LNCaP clone FGC (cell line): ENCODE measurements around the gene CNGA1.

ENCODE experiments used
- DNase-seq: peaks from one replicate; pipeline ENCODE4 v3.0.0-alpha.2; 2011; ENCODE audit warnings: low read depth
- H3K4me3 ChIP-seq: 2 replicates; pipeline ENCODE4 v1.5.1; 2011; ENCODE audit warnings: mild to moderate bottlenecking, low read depth, low read length, control low read depth
- TF ChIP-seq, protein P1 (sequence below): IDR thresholded peaks from 2 replicates; pipeline ENCODE4 v1.5.1; 2012; ENCODE audit warnings: mild to moderate bottlenecking; ENCODE audit not compliant: control insufficient read depth, insufficient read depth; ENCODE audit errors: extremely low read depth

Gene CNGA1

DNA sequence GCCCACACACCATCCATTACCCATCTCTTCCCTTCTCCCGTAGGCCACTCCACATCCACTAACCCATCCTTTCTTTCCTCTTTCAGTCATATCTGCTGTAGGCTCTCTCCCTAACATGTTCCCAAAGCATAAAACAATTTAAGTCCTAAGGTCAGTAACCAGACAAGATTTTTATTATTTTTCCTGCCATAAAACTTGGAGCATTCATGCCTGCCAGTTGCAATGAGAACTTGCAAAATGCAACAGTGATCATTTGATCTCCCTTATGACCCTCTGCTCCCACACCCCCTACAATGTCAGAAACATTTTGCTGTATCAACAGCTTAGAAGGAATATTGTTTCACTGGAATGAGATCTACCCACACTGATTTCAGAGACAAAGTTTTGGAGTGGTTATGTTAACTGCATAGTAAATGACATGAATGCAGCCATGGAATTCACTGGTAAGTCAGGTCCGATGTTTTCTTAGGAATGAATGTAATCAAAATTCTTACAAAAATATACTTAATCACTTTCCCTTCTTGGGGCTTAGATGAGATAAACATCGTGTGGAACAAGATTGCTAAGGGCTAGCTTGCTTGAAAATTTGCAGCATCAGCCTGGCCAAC lies 5.8 kb upstream of the CNGA1 start:
- TF ChIP-seq, protein P1, sequence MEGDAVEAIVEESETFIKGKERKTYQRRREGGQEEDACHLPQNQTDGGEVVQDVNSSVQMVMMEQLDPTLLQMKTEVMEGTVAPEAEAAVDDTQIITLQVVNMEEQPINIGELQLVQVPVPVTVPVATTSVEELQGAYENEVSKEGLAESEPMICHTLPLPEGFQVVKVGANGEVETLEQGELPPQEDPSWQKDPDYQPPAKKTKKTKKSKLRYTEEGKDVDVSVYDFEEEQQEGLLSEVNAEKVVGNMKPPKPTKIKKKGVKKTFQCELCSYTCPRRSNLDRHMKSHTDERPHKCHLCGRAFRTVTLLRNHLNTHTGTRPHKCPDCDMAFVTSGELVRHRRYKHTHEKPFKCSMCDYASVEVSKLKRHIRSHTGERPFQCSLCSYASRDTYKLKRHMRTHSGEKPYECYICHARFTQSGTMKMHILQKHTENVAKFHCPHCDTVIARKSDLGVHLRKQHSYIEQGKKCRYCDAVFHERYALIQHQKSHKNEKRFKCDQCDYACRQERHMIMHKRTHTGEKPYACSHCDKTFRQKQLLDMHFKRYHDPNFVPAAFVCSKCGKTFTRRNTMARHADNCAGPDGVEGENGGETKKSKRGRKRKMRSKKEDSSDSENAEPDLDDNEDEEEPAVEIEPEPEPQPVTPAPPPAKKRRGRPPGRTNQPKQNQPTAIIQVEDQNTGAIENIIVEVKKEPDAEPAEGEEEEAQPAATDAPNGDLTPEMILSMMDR: no peak
- DNase-seq: no peak
- no peak overlapping the region for H3K4me3 ChIP-seq

DNA sequence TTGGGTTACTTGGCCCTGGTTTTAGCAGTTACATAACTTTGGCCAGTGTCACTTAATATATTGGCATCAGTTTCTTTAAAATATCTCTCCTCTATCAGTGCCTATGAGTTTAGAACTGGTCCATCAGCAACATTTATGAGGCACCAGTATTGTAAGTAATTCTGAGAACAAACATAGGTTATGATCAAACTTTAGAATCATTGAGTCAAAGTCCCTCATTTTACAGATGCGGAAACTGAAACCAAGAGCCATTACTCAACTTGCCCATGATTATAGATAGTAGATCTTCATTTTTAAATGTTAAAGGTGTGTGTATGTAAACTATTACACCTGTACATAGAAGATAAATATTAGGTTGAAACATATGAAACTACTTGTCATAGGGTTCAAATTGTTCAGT lies 4.6 kb upstream of the CNGA1 start:
- DNase-seq: no peak
- no peak overlapping the region for H3K4me3 ChIP-seq
- TF ChIP-seq, protein P1: no peak

DNA sequence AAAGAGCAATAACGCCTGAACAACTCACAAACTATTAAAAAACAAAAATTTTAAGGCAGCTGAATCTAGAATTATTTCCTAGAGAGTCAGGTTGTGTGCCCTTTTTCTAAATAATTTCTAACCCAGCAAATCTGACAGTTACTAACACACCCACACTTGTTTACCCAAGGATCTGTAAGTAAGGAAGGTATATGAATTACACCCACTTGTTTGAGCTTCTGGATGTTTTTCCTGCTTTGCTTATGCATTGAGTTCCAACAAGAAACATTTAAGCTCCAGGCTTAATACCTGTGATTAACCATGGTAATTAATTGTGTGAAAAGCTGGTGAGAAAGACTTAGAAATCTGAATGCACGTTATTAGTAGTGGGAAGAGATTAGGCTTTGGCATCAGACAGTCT lies 1.6 kb upstream of the CNGA1 start:
- TF ChIP-seq, protein P1: no peak
- no peak for DNase-seq
- H3K4me3 ChIP-seq: no peak overlapping the region

DNA sequence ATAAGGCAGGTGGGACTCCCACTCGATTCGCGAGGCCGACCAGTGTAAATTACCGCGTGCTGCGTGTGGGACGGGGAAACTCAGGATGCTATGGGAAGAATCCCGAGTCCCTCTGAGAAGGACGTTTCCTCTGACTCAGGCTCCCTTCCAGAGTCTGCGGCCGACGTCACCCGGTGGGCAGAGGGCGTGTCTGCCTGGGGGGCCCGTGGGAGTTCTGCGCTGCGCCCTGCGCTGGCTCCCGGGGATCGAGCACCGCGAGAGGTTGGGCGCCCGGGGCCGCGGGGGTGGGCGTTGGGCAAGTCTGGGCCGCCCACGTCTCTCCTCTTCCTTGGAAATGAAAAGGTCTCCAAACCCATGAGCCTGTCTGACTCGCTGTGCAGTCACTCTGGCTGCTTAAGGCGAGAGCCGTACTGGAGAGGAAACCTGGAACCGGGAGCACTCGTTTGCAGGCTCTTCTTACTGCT lies 659 bp upstream of the CNGA1 start:
- TF ChIP-seq, protein P1: no peak
- no peak for DNase-seq
- H3K4me3 ChIP-seq: peak overlapping the region; percentile 62

DNA sequence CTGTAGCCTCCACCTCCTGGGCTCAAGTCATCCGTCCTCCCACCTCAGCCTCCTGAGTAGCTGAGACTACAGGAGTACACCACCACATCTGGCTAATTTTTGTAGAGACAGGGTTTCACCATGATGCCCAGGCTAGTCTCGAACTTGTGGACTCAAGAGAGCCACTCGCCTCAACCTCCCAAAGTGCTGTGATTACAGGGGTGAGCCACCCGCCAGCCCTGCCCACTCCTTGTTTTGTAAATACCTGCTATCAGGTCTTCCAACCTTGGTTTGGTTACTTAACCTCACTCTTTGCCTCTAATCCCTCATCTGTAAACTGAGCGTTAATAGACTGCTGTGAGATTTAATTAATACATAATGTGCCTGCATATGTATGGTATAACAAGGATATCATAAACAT lies 803 bp downstream of the CNGA1 start:
- TF ChIP-seq, protein P1: no peak
- H3K4me3 ChIP-seq: peak overlapping the region; percentile 62
- no peak for DNase-seq

DNA sequence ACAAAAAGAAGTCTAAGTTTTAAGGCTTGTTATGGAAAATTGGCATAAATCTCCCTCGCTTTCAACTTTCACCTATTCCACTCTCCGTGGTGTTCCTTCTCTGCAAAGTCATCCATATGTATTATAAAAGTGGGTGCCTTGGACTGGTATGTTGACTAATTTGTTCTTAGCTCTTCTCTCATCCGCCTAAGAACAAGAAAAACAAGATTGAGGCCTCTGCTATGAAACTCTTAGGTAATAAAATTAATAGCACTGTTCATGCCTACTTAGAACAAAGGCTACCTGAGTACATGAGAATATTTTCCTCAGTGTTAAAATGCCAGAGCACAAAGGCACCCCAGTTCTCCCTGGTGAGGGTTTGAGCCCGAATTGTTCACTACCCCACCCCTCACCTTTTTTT lies 1.3 kb downstream of the CNGA1 start:
- H3K4me3 ChIP-seq: peak overlapping the region; percentile 62
- peak; percentile 77 for DNase-seq
- TF ChIP-seq, protein P1: no peak

DNA sequence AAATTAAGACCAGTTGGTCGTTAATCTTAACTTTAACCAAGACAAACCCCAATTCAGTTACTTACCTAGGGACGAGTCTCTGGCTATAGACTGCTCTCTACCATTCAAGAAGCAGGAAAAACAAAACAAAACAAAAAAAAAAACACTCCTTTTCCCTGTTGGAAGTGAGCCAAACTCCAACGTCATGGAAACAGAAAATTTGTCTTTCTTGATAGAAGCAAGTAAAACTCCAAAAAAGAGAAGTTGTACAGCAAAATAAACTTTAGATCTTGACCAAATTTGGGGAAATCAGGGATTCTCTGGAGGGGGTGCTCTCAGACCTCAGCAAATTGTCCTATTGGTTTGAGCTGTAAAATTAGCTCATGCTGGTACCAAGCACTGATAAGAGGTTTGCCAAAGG lies 3.7 kb downstream of the CNGA1 start:
- H3K4me3 ChIP-seq: no peak overlapping the region
- no peak for DNase-seq
- TF ChIP-seq, protein P1: no peak
